Hepatocyte (in vitro differentiated cells): Measurements from ENCODE around the gene TPM2.

Experiments
- EZH2 ChIP-seq: fragments of 200-600 bp; sonication (generic); IDR thresholded peaks from 2 replicates; pipeline ENCODE4 v1.6.1; 2016; ENCODE audit warnings: antibody characterized with exemption, mild to moderate bottlenecking, borderline replicate concordance
- EZH2phosphoT487 ChIP-seq: fragments of 200-600 bp; sonication (generic); IDR thresholded peaks from one replicate; pipeline ENCODE4 v1.6.1; 2018; ENCODE audit warnings: antibody characterized with exemption, mild to moderate bottlenecking, low read depth, moderate library complexity; ENCODE audit not compliant: unreplicated experiment, severe bottlenecking
- TF ChIP-seq, protein P1 (sequence below): fragments of 200-600 bp; sonication (generic); IDR thresholded peaks from 2 replicates; pipeline ENCODE4 v1.5.1; 2016; ENCODE audit warnings: antibody characterized with exemption, mild to moderate bottlenecking; ENCODE audit not compliant: poor library complexity

DNA sequence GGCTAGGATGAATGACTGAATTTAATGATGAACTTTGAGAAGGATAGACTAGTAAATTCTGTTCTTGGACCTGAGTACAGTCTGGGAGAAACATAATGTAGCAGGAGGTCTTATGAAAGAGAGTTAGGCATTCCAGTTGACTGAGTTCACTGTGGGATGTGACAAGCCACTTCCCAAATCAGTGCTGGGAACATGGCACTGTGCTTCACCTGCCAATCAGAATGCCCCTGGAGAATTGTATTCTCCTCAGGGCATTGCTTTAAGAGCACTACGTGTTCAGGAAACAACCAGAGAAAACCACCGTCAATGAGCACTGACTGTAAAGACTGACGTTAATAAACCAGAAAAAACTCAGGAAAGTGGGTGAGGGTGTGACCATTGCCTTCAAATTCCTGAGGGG, 30.4 kb downstream of the TPM2 start:
- TF ChIP-seq, protein P1, sequence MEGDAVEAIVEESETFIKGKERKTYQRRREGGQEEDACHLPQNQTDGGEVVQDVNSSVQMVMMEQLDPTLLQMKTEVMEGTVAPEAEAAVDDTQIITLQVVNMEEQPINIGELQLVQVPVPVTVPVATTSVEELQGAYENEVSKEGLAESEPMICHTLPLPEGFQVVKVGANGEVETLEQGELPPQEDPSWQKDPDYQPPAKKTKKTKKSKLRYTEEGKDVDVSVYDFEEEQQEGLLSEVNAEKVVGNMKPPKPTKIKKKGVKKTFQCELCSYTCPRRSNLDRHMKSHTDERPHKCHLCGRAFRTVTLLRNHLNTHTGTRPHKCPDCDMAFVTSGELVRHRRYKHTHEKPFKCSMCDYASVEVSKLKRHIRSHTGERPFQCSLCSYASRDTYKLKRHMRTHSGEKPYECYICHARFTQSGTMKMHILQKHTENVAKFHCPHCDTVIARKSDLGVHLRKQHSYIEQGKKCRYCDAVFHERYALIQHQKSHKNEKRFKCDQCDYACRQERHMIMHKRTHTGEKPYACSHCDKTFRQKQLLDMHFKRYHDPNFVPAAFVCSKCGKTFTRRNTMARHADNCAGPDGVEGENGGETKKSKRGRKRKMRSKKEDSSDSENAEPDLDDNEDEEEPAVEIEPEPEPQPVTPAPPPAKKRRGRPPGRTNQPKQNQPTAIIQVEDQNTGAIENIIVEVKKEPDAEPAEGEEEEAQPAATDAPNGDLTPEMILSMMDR = no peak
- no peak for TF ChIP-seq EZH2phosphoT487
- no peak for TF ChIP-seq EZH2
